GM12875 (cell line): ENCODE data around the gene CD48.
A peak's percentile ranks its signal among the peaks of the same experiment; 100 is the strongest.
"Not testable (repeated sequence)": the region's sequence is repeated elsewhere in the genome, so short reads cannot be mapped to it uniquely, and the experiment has no call there.

Source experiments
- H3K4me3 ChIP-seq: one replicate; pipeline ENCODE4 v1.5.1; 2011; ENCODE audit warnings: low read depth, low read length, control low read depth
- TF ChIP-seq, protein P1 (sequence below): IDR thresholded peaks from 2 replicates; pipeline ENCODE4 v1.5.1; 2011; ENCODE audit warnings: low read depth, mild to moderate bottlenecking, control low read depth, inconsistent platforms, low read length, moderate library complexity, borderline replicate concordance; ENCODE audit not compliant: insufficient read depth

CD48 gene

GRCh38 chr1:160708118-160708517 lies 3.5 kb downstream of the CD48 start:
- TF ChIP-seq, protein P1, sequence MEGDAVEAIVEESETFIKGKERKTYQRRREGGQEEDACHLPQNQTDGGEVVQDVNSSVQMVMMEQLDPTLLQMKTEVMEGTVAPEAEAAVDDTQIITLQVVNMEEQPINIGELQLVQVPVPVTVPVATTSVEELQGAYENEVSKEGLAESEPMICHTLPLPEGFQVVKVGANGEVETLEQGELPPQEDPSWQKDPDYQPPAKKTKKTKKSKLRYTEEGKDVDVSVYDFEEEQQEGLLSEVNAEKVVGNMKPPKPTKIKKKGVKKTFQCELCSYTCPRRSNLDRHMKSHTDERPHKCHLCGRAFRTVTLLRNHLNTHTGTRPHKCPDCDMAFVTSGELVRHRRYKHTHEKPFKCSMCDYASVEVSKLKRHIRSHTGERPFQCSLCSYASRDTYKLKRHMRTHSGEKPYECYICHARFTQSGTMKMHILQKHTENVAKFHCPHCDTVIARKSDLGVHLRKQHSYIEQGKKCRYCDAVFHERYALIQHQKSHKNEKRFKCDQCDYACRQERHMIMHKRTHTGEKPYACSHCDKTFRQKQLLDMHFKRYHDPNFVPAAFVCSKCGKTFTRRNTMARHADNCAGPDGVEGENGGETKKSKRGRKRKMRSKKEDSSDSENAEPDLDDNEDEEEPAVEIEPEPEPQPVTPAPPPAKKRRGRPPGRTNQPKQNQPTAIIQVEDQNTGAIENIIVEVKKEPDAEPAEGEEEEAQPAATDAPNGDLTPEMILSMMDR: no peak
- H3K4me3 ChIP-seq: peak overlapping the region; percentile 70

- TF ChIP-seq, protein P1: no peak
- peak overlapping the region; percentile 70 for H3K4me3 ChIP-seq
Observed at GRCh38 chr1:160707236-160708064, 4.2 kb downstream of the CD48 start.

DNA sequence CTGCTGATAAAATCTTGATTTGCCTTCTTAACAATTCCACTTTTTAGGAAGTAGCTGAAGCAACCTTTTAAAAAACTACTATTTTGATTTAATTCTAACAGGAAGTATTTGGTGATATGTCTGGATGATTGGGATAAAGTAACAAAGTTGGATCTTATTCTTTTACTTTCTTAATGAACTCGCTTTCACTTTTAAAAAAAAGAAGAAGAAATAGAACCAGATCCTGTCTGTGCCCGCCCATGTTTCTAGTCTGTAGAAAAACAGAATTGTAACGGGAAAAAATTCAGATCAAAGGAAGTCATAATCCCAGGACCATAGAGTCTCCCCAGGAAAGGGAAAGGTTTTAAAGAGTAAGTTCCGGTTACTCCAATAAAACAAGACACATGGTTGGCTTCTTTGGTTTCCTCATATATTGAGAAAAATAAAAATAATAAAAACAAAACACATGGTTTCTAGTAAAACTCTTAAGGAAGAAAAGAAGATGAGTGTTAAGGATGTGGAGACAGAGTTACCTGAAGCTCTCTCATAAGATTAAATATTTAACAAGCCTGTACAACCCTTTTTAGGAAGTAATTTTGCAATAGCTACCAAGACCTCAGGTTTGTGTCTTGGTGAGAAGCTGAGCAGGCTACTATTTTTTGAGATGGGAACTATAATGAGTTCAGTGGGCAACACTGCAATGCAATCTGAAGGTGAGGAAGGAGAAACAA lies 4.9 kb downstream of the CD48 start:
- H3K4me3 ChIP-seq: peak overlapping the region; percentile 70
- TF ChIP-seq, protein P1: no peak

DNA sequence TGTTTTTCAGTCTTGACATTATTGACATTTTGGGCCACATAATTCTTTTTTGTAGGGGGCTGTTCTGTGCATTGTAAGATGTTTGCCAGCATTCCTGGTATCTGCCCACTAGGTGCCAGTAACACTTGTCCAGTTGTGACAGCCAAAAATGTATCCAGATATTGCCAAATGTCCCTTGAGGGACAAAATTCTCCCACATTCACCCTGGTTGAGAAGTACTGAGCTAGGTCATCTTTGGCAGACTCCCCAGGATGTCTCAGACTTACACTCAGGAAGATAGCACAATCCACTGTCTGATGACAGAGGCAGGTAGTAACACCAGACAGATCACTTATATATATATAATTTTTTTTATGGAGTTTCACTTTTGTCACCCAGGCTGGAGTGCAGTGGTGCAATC lies 5.9 kb downstream of the CD48 start:
- H3K4me3 ChIP-seq: no peak overlapping the region
- TF ChIP-seq, protein P1: no peak

DNA sequence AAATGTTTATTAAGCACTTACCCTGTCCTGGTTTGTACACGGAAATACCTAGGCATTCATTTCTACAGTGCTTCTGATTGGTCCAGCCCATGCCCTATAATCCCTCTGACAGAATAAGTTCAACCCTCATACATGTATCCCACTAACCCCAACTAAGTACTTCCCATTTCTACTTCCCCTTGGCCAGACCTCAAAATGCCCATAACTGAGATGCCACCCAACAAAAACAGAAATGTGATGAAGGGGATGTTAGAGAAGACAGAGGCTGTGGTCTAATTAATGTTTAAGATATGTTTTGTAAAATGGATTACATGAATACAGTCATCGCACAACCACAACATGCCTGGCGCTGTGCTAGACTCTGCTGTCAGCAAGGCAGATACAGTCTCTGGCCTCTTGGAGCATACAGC lies 6.4 kb downstream of the CD48 start:
- H3K4me3 ChIP-seq: not testable (repeated sequence)

GRCh38 chr1:160704250-160704649 lies 7.4 kb downstream of the CD48 start:
- H3K4me3 ChIP-seq: no peak overlapping the region
- TF ChIP-seq, protein P1: no peak

DNA sequence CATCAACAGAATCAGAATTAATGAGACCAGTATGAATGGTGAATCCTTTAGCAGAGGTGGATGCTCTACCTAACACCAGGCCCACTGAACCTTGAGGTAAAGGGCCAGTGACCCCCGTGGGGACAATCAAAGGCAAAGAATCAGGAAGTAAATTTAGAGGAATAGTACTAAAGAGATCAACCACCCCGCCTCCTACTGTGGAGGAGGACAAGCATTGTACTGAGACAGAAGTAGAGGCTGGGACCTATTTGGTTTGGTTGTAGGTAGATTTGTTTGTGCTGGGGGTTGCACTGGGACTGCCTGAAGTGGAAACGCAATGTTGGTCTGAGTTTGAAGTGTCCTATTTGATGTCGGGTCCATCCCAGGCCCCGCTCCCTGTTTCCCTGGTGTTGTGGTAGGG lies 9.5 kb downstream of the CD48 start:
- H3K4me3 ChIP-seq: no peak overlapping the region
- TF ChIP-seq, protein P1: no peak
